Neural cell (in vitro differentiated cells): ENCODE data around the gene HJURP. TPM values are rescaled to one million over a fixed set of nuclear protein-coding genes. Genes with fewer than 3 reads are reported as not detected.

Source experiments
- H2AFZ ChIP-seq: fragments of 200-600, 300-800 bp; sonication (generic), shearing (Covaris generic); 2 replicates; pipeline ENCODE4 v1.6.0; 2014; ENCODE audit warnings: low read depth, mild to moderate bottlenecking, antibody characterized with exemption, low read length, moderate library complexity
- H3F3A ChIP-seq: fragments of 200-600 bp; shearing (Covaris generic); 2 replicates; pipeline ENCODE4 v1.6.1; 2016; ENCODE audit warnings: mild to moderate bottlenecking, moderate library complexity, mixed read lengths, antibody characterized with exemption, low read length; ENCODE audit not compliant: insufficient read depth, poor library complexity, severe bottlenecking
- H3K27ac ChIP-seq: fragments of 200-600, 300-800 bp; sonication (generic), shearing (Covaris generic); 2 replicates; pipeline ENCODE4 v1.5.1; 2014; ENCODE audit warnings: mild to moderate bottlenecking, low read length, moderate library complexity
- H3K27me3 ChIP-seq: fragments of 300-800, 200-600 bp; sonication (generic), shearing (Covaris generic); 2 replicates; pipeline ENCODE4 v1.6.0; 2014; ENCODE audit warnings: mild to moderate bottlenecking, low read depth, low read length, moderate library complexity; ENCODE audit not compliant: insufficient read depth
- H3K36me3 ChIP-seq: fragments of 300-800, 200-600 bp; sonication (generic), shearing (Covaris generic); 2 replicates; pipeline ENCODE4 v1.5.1; 2014; ENCODE audit warnings: mild to moderate bottlenecking, antibody characterized with exemption, low read length, moderate library complexity; ENCODE audit not compliant: insufficient read depth
- H3K4me2 ChIP-seq: fragments of 300-800, 200-600 bp; sonication (generic), shearing (Covaris generic); 2 replicates; pipeline ENCODE4 v1.6.0; 2014; ENCODE audit warnings: mild to moderate bottlenecking, low read length
- H3K4me3 ChIP-seq: fragments of 300-800, 200-600 bp; sonication (generic), shearing (Covaris generic); 2 replicates; pipeline ENCODE4 v1.5.1; 2014; ENCODE audit warnings: mild to moderate bottlenecking, low read length, moderate library complexity
- H3K79me2 ChIP-seq: fragments of 200-600 bp; shearing (Covaris generic); replicated peaks from 2 replicates; pipeline ENCODE4 v1.6.0; 2014; ENCODE audit warnings: mild to moderate bottlenecking, low read length, moderate library complexity; ENCODE audit not compliant: insufficient read depth
- H3K9ac ChIP-seq: fragments of 300-800, 200-600 bp; sonication (generic), shearing (Covaris generic); 2 replicates; pipeline ENCODE4 v1.6.1; 2016; ENCODE audit warnings: mild to moderate bottlenecking, low read length, mixed read lengths
- H3K9me2 ChIP-seq: fragments of 200-600 bp; shearing (Covaris generic); 2 replicates; pipeline ENCODE4 v1.6.1; 2016; ENCODE audit warnings: mild to moderate bottlenecking, low read length, mixed read lengths; ENCODE audit not compliant: insufficient read depth
- H3K9me3 ChIP-seq: fragments of 200-600, 300-800 bp; sonication (generic), shearing (Covaris generic); 2 replicates; pipeline ENCODE4 v1.6.1; 2016; ENCODE audit warnings: mild to moderate bottlenecking, mixed run types, low read length, moderate library complexity, mixed read lengths
- H4K20me1 ChIP-seq: fragments of 200-600 bp; shearing (Covaris generic); 2 replicates; pipeline ENCODE4 v1.6.1; 2016; ENCODE audit warnings: mild to moderate bottlenecking, mixed run types; ENCODE audit not compliant: insufficient read depth
- EP300 ChIP-seq: fragments of 450-650 bp; conservative IDR thresholded peaks from 2 replicates; pipeline ENCODE4 v1.6.1; 2014; ENCODE audit warnings: antibody characterized with exemption, mild to moderate bottlenecking, moderate library complexity; ENCODE audit not compliant: poor library complexity, severe bottlenecking
- EZH2 ChIP-seq: fragments of 200-600, 300-800 bp; shearing (Covaris generic), sonication (generic); IDR thresholded peaks from 2 replicates; pipeline ENCODE4 v1.6.1; 2014; ENCODE audit warnings: antibody characterized with exemption, low read length, borderline replicate concordance, mild to moderate bottlenecking; ENCODE audit not compliant: insufficient read depth, poor library complexity, severe bottlenecking
- MXI1 ChIP-seq: fragments of 450-650 bp; conservative IDR thresholded peaks from 2 replicates; pipeline ENCODE4 v1.6.1; 2014; ENCODE audit warnings: antibody characterized with exemption, mild to moderate bottlenecking; ENCODE audit not compliant: poor library complexity, severe bottlenecking
- POLR2AphosphoS5 ChIP-seq: IDR thresholded peaks from 2 replicates; pipeline ENCODE4 v1.6.1; 2012
- RAD21 ChIP-seq: fragments of 450-650 bp; conservative IDR thresholded peaks from 2 replicates; pipeline ENCODE4 v1.6.1; 2014; ENCODE audit warnings: antibody characterized with exemption, mild to moderate bottlenecking, moderate library complexity
- SMC3 ChIP-seq: fragments of 450-650 bp; conservative IDR thresholded peaks from 2 replicates; pipeline ENCODE4 v1.6.1; 2014; ENCODE audit warnings: antibody characterized with exemption, mild to moderate bottlenecking, moderate library complexity; ENCODE audit not compliant: poor library complexity
- TAF1 ChIP-seq: IDR thresholded peaks from 2 replicates; pipeline ENCODE4 v1.6.1; 2012; ENCODE audit warnings: low read depth
- polyA plus RNA-seq: library from polyadenylated mRNA; depleted of rRNA; stranded (reverse); fragments of >200 nt; gene quantifications from 2 replicates; pipeline ENCODE4 v1.2.3, GENCODE V29; 2014
- TF ChIP-seq, protein P1 (sequence below): IDR thresholded peaks from 2 replicates; pipeline ENCODE4 v1.6.1; 2012; ENCODE audit warnings: borderline replicate concordance
- TF ChIP-seq, protein P2 (sequence below): fragments of 450-650 bp; IDR thresholded peaks from 2 replicates; pipeline ENCODE4 v1.5.1; 2014; ENCODE audit warnings: antibody characterized with exemption, mild to moderate bottlenecking, moderate library complexity; ENCODE audit not compliant: poor library complexity, severe bottlenecking

Gene HJURP
- polyA plus RNA-seq, 1 donor from 2014 or later, result 1.3 TPM

DNA sequence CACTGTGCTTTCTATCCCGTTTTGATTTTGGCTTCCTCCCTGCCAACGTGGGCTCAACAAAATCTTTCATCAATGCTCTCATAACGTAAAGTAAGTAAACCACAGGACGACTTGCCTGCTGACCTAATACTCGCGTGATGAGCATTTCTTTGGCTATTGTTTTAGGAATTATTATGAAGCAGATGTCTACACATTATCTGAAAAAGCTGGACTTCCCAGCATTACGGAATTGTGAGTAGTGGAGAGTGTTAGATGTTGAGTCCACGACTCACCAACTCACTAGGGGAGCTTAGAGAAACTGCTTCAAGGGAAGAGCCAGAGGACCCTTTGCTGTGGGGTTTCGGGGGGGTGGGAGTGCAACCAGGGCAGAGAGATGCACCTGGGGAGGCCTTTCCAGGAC lies 21.9 kb downstream of the HJURP start:
- Histone ChIP-seq H3K4me3 (no peak overlapping the region), H3K9me2 (no peaks in the 10 kb centered on the region), H3K9ac (no peak overlapping the region), H3F3A (no peaks in the 10 kb centered on the region), H4K20me1 (no peaks in the 10 kb centered on the region), H3K4me2 (no peak overlapping the region), H3K36me3 (no peaks in the 10 kb centered on the region), H3K9me3 (no peaks in the 10 kb centered on the region), H2AFZ (no peak overlapping the region), H3K27ac (no peak overlapping the region), H3K27me3 (no peaks in the 10 kb centered on the region), H3K79me2 (no peaks in the 10 kb centered on the region)
- no peak for TF ChIP-seq EZH2
- TF ChIP-seq, protein P1, sequence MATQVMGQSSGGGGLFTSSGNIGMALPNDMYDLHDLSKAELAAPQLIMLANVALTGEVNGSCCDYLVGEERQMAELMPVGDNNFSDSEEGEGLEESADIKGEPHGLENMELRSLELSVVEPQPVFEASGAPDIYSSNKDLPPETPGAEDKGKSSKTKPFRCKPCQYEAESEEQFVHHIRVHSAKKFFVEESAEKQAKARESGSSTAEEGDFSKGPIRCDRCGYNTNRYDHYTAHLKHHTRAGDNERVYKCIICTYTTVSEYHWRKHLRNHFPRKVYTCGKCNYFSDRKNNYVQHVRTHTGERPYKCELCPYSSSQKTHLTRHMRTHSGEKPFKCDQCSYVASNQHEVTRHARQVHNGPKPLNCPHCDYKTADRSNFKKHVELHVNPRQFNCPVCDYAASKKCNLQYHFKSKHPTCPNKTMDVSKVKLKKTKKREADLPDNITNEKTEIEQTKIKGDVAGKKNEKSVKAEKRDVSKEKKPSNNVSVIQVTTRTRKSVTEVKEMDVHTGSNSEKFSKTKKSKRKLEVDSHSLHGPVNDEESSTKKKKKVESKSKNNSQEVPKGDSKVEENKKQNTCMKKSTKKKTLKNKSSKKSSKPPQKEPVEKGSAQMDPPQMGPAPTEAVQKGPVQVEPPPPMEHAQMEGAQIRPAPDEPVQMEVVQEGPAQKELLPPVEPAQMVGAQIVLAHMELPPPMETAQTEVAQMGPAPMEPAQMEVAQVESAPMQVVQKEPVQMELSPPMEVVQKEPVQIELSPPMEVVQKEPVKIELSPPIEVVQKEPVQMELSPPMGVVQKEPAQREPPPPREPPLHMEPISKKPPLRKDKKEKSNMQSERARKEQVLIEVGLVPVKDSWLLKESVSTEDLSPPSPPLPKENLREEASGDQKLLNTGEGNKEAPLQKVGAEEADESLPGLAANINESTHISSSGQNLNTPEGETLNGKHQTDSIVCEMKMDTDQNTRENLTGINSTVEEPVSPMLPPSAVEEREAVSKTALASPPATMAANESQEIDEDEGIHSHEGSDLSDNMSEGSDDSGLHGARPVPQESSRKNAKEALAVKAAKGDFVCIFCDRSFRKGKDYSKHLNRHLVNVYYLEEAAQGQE, result no peak
- TF ChIP-seq EP300, result no peak
- TF ChIP-seq, protein P2, sequence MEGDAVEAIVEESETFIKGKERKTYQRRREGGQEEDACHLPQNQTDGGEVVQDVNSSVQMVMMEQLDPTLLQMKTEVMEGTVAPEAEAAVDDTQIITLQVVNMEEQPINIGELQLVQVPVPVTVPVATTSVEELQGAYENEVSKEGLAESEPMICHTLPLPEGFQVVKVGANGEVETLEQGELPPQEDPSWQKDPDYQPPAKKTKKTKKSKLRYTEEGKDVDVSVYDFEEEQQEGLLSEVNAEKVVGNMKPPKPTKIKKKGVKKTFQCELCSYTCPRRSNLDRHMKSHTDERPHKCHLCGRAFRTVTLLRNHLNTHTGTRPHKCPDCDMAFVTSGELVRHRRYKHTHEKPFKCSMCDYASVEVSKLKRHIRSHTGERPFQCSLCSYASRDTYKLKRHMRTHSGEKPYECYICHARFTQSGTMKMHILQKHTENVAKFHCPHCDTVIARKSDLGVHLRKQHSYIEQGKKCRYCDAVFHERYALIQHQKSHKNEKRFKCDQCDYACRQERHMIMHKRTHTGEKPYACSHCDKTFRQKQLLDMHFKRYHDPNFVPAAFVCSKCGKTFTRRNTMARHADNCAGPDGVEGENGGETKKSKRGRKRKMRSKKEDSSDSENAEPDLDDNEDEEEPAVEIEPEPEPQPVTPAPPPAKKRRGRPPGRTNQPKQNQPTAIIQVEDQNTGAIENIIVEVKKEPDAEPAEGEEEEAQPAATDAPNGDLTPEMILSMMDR, result no peak
- no peak for TF ChIP-seq MXI1
- no peak for TF ChIP-seq POLR2AphosphoS5
- TF ChIP-seq TAF1, result no peak
- no peak for TF ChIP-seq SMC3
- no peak for TF ChIP-seq RAD21

DNA sequence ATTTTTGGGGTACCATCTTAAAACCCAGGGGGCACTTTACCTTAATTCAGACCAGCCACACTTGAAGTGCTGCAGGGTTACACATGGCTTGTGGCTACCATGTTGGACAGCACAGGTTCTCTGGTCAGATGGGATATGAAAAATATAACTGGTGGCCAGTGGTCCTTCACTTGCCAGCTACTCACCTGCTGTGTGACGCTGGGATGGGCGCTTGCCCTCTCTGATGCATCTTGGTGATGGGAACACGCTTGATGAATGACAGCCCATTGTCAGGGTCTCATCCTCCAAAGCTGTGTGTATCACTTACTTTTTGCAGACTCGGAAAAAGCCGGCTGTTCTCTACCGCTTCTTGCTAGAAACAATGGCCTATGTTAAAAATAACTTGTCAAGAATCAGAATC lies 22.5 kb downstream of the HJURP start:
- H3K9me2 ChIP-seq, result no peaks in the 10 kb centered on the region
- H3K9me3 ChIP-seq, result no peaks in the 10 kb centered on the region
- H3F3A ChIP-seq, result no peaks in the 10 kb centered on the region
- H3K9ac ChIP-seq, result no peak overlapping the region
- no peaks in the 10 kb centered on the region for H3K36me3 ChIP-seq
- H3K4me3 ChIP-seq, result no peak overlapping the region
- TF ChIP-seq SMC3 (no peak), RAD21 (no peak)
- TF ChIP-seq, protein P1, result no peak
- H3K79me2 ChIP-seq, result no peaks in the 10 kb centered on the region
- H4K20me1 ChIP-seq, result no peaks in the 10 kb centered on the region
- no peak overlapping the region for H3K27ac ChIP-seq
- no peaks in the 10 kb centered on the region for H3K27me3 ChIP-seq
- H3K4me2 ChIP-seq, result no peak overlapping the region
- no peak overlapping the region for H2AFZ ChIP-seq
